ENCODE measurements around the gene KPNA1. TPM values are rescaled to one million over a fixed set of nuclear protein-coding genes. Genes with fewer than 3 reads are reported as not detected.
A peak's percentile ranks its signal among the peaks of the same experiment; 100 is the strongest.

KPNA1 gene
- total RNA-seq, 1 experiment from 2014 or later: 118 TPM

- TF ChIP-seq CTCF (IDR thresholded peaks at IDR 0.05) (no peak), TCF7L2 (IDR thresholded peaks at IDR 0.05; ENCODE audit: low read depth, low read length) (0 out of 2 replicates have a peak, but pooled peaks have one; percentile 9)
- ATAC-seq: peak; percentile 26
- intact Hi-C loops (cut with micrococcal nuclease; ENCODE audit: unreplicated experiment) (no loop called here), in situ Hi-C loops (cut with HindIII; ENCODE audit: low pct_unique_long_range_greater_than_20kb, low sequenced_read_pairs) (no loop called here)
- Histone ChIP-seq H3K4me1 (ENCODE audit: control insufficient read depth, insufficient read depth, low read length) (peaks cover 24% of the 10 kb centered on the region), H3K27ac (ENCODE audit: low read length) (peak overlapping the region; percentile 79), H3K36me3 (ENCODE audit: control insufficient read depth, insufficient read depth, low read length) (no peaks in the 10 kb centered on the region; the same call in 1 of the 2 replicates), H3K27me3 (ENCODE audit: control insufficient read depth, insufficient read depth, low read length) (no peaks in the 10 kb centered on the region), H3K4me3 (ENCODE audit: low read depth in 2 of 2, low read length in 2 of 2) (peak overlapping the region; percentile 71 to 83), H3K9me3 (ENCODE audit: control insufficient read depth, insufficient read depth, low read depth, low read length) (no peaks in the 10 kb centered on the region)
- POLR2A ChIA-PET: no interaction called here
- no TSS peak for BruUV-seq (replicated peaks)
- DNase-seq (ENCODE audit: low read depth, low spot score): no peak
- CTCF ChIA-PET: no interaction called here
These were observed 305 bp upstream of the KPNA1 start for GRCh38 chr3:122515020-122515468.

- intact Hi-C loops (cut with micrococcal nuclease; ENCODE audit: unreplicated experiment): no loop called here
- POLR2A ChIA-PET: interaction anchor here (0.6 to 0.7 kb wide), 2 partner anchors 10 to 123 kb away, joined by 5 to 10 read pairs; no protein-coding TSS in a partner anchor
These were observed 1.2 kb downstream of the KPNA1 start for GRCh38 chr3:122513386-122514122.

GRCh38 chr3:122512284-122512683, 2.5 kb downstream of the KPNA1 start:
- intact Hi-C loops (cut with micrococcal nuclease; ENCODE audit: unreplicated experiment) (no loop called here), in situ Hi-C loops (cut with HindIII; ENCODE audit: low pct_unique_long_range_greater_than_20kb, low sequenced_read_pairs) (no loop called here)
- ATAC-seq (no peak), DNase-seq (ENCODE audit: low read depth, low spot score) (no peak)
- no peak overlapping the region for H3K27ac ChIP-seq (ENCODE audit: low read length)
- BruUV-seq (replicated peaks): no TSS peak
- ChIA-PET POLR2A (interaction anchor here (0.6 kb wide), 1 partner anchor 1066 kb away, joined by 6 read pairs; no protein-coding TSS in a partner anchor), CTCF (interaction anchor here (0.6 kb wide), 1 partner anchor 243 kb away, joined by 5 read pairs; no protein-coding TSS in a partner anchor)
- no peaks in the 10 kb centered on the region; the same call in 1 of the 2 replicates for H3K36me3 ChIP-seq (ENCODE audit: control insufficient read depth, insufficient read depth, low read length)
- H3K27me3 ChIP-seq (ENCODE audit: control insufficient read depth, insufficient read depth, low read length): no peaks in the 10 kb centered on the region
- H3K4me1 ChIP-seq (ENCODE audit: control insufficient read depth, insufficient read depth, low read length): peaks cover 24% of the 10 kb centered on the region
- TF ChIP-seq POLR2AphosphoS5 (IDR thresholded peaks at IDR 0.05; ENCODE audit: low read depth, low read length): no peak
- no peak for TF ChIP-seq CTCF (IDR thresholded peaks at IDR 0.05)
- no peak for TF ChIP-seq SIN3A (IDR thresholded peaks at IDR 0.05; ENCODE audit: borderline replicate concordance, insufficient read depth, low read depth, low read length)
- TF ChIP-seq REST (IDR thresholded peaks at IDR 0.05; ENCODE audit: insufficient read depth in 1 of 2, low read depth in 2 of 2, low read length in 1 of 2): no peak
- no peak for TF ChIP-seq TCF7L2 (IDR thresholded peaks at IDR 0.05; ENCODE audit: low read depth, low read length)
- no peak overlapping the region for H3K4me3 ChIP-seq (ENCODE audit: low read depth in 2 of 2, low read length in 2 of 2)
- H3K9me3 ChIP-seq (ENCODE audit: control insufficient read depth, insufficient read depth, low read depth, low read length): no peaks in the 10 kb centered on the region

More at GRCh38 chr3:122513386-122514122, 1.2 kb downstream of the KPNA1 start:
- CTCF ChIA-PET: no interaction called here
- H3K27ac ChIP-seq (ENCODE audit: low read length): peak overlapping the region; percentile 3
- H3K9me3 ChIP-seq (ENCODE audit: control insufficient read depth, insufficient read depth, low read depth, low read length): no peaks in the 10 kb centered on the region
- H3K4me1 ChIP-seq (ENCODE audit: control insufficient read depth, insufficient read depth, low read length): peaks cover 24% of the 10 kb centered on the region
- TF ChIP-seq SIN3A (IDR thresholded peaks at IDR 0.05; ENCODE audit: borderline replicate concordance, insufficient read depth, low read depth, low read length): peak; percentile 93; the same call in 1 of the 2 replicates
- TF ChIP-seq TCF7L2 (IDR thresholded peaks at IDR 0.05; ENCODE audit: low read depth, low read length): no peak
- no peaks in the 10 kb centered on the region; the same call in 1 of the 2 replicates for H3K36me3 ChIP-seq (ENCODE audit: control insufficient read depth, insufficient read depth, low read length)
- peak overlapping the region; percentile 71 to 83 for H3K4me3 ChIP-seq (ENCODE audit: low read depth in 2 of 2, low read length in 2 of 2)
- TSS peak; percentile 82 for BruUV-seq (replicated peaks)
- DNase-seq (ENCODE audit: low read depth, low spot score) (no peak), ATAC-seq (no peak)
- no peaks in the 10 kb centered on the region for H3K27me3 ChIP-seq (ENCODE audit: control insufficient read depth, insufficient read depth, low read length)
- in situ Hi-C loops (cut with HindIII; ENCODE audit: low pct_unique_long_range_greater_than_20kb, low sequenced_read_pairs): no loop called here

Measured in Panc1 (cell line).